PC-9 (cell line): ENCODE measurements around the gene TRMT112. TPM values are rescaled to one million over a fixed set of nuclear protein-coding genes. Genes with fewer than 3 reads are reported as not detected.

Experiments used
- BruUV-seq: library from RNA; stranded (reverse); fragments of 400-500 nt; replicated peaks from 2 replicates; lab custom pipeline; 2021; lab: Mats Ljungman, UMichigan
- CTCF ChIA-PET: fragments of 300-600 bp; sonication (Branson Sonifier 250); formaldehyde crosslinking; loops from one replicate; lab custom pipeline; 2022; ENCODE audit warnings: antibody characterized with exemption; lab: Charles Lee
- POLR2A ChIA-PET: fragments of 300-600 bp; sonication (Branson Sonifier 250); formaldehyde crosslinking; loops from one replicate; lab custom pipeline; 2022; ENCODE audit warnings: antibody characterized with exemption; ENCODE audit not compliant: unreplicated experiment; lab: Charles Lee
- DNase-seq, 2 experiments: peaks; one replicate each; pipeline versions ENCODE4 v3.0.0 to v3.0.0-alpha.2; 2015 to 2022; ENCODE audit warnings: mixed read lengths in 1 of 2
- H2AFZ ChIP-seq: fragments of 200-600 bp; sonication (generic); 2 replicates; pipeline ENCODE4 v1.8.1; 2017; ENCODE audit warnings: antibody characterized with exemption
- H3F3A ChIP-seq: fragments of 200-600 bp; sonication (generic); 2 replicates; pipeline ENCODE4 v1.8.1; 2017; ENCODE audit warnings: antibody characterized with exemption, mild to moderate bottlenecking, low read depth; ENCODE audit not compliant: insufficient read depth
- H3K27ac ChIP-seq: fragments of 200-600 bp; sonication (generic); 2 replicates; pipeline ENCODE4 v1.6.1; 2016; ENCODE audit warnings: mixed run types
- H3K27me3 ChIP-seq: fragments of 200-600 bp; sonication (generic); 2 replicates; pipeline ENCODE4 v1.6.1; 2016; ENCODE audit warnings: low read depth, mixed run types; ENCODE audit not compliant: insufficient read depth
- H3K36me3 ChIP-seq: fragments of 200-600 bp; sonication (generic); 2 replicates; pipeline ENCODE4 v1.6.1; 2016; ENCODE audit warnings: low read depth, mixed run types
- H3K4me1 ChIP-seq: fragments of 200-600 bp; sonication (generic); replicated peaks from 2 replicates; pipeline ENCODE4 v1.6.1; 2016; ENCODE audit warnings: mixed run types; ENCODE audit not compliant: insufficient read depth
- H3K4me2 ChIP-seq: fragments of 200-600 bp; sonication (generic); 2 replicates; pipeline ENCODE4 v1.6.1; 2017; ENCODE audit warnings: mixed run types
- H3K4me3 ChIP-seq: fragments of 200-600 bp; sonication (generic); 2 replicates; pipeline ENCODE4 v1.6.1; 2016; ENCODE audit warnings: mixed run types
- H3K79me2 ChIP-seq: fragments of 200-600 bp; sonication (generic); 2 replicates; pipeline ENCODE4 v1.6.1; 2017; ENCODE audit warnings: low read depth, mixed run types
- H3K9me2 ChIP-seq: fragments of 200-600 bp; sonication (generic); 2 replicates; pipeline ENCODE4 v1.8.1; 2017; ENCODE audit warnings: mild to moderate bottlenecking; ENCODE audit not compliant: insufficient read depth
- H3K9me3 ChIP-seq: fragments of 200-600 bp; sonication (generic); 2 replicates; pipeline ENCODE4 v1.8.1; 2016; ENCODE audit warnings: low read depth; ENCODE audit not compliant: insufficient read depth
- H4K20me1 ChIP-seq: fragments of 200-600 bp; sonication (generic); 2 replicates; pipeline ENCODE4 v1.8.1; 2017; ENCODE audit not compliant: insufficient read depth
- CTCF ChIP-seq: fragments of 200-600 bp; sonication (generic); conservative IDR thresholded peaks from 2 replicates; pipeline ENCODE4 v1.6.1; 2017; ENCODE audit warnings: mixed run types, antibody characterized with exemption, mild to moderate bottlenecking, moderate library complexity
- EZH2 ChIP-seq: fragments of 200-600 bp; sonication (generic); IDR thresholded peaks from 2 replicates; pipeline ENCODE4 v1.8.0; 2017; ENCODE audit warnings: antibody characterized with exemption, low read depth
- intact Hi-C: fragments of 100-400 bp; cut with micrococcal nuclease; formaldehyde crosslinking; loops from one replicate; pipeline ENCODE4 v1.10.0; 2022; ENCODE audit not compliant: unreplicated experiment
- total RNA-seq: library from RNA; stranded (reverse); gene quantifications from 2 replicates; pipeline ENCODE4 v1.2.3, GENCODE V29; 2021

TRMT112 gene
- total RNA-seq, 1 experiment from 2014 or later: 275 TPM

GRCh38 chr11:64287676-64288352 is 29.5 kb downstream of the TRMT112 start:
- ChIA-PET CTCF (no interaction called here), POLR2A (no interaction called here)
- TF ChIP-seq CTCF: no peak
- no peak for TF ChIP-seq EZH2
- Histone ChIP-seq H3K4me2 (no peak overlapping the region), H3K4me1 (peaks cover 22% of the 10 kb centered on the region), H3K9me2 (no peaks in the 10 kb centered on the region), H3F3A (peaks cover 17% of the 10 kb centered on the region; the same call in 1 of the 2 replicates), H3K27ac (no peak overlapping the region), H3K79me2 (peaks cover 15% of the 10 kb centered on the region; the same call in 1 of the 2 replicates), H4K20me1 (no peaks in the 10 kb centered on the region), H2AFZ (no peak overlapping the region), H3K27me3 (no peaks in the 10 kb centered on the region), H3K36me3 (no peaks in the 10 kb centered on the region), H3K4me3 (no peak overlapping the region), H3K9me3 (no peaks in the 10 kb centered on the region)
- DNase-seq: peak in 1 of 2 experiments; percentile 15
- no TSS peak for BruUV-seq
- intact Hi-C loops: no loop called here

- peak overlapping the region; percentile 67; the same call in 1 of the 2 replicates for H3K4me3 ChIP-seq
These were observed 30.6 kb downstream of the TRMT112 start for GRCh38 chr11:64286801-64287159.

More at GRCh38 chr11:64286801-64287159, 30.6 kb downstream of the TRMT112 start:
- H3K27me3 ChIP-seq: no peaks in the 10 kb centered on the region
- peaks cover 15% of the 10 kb centered on the region; the same call in 1 of the 2 replicates for H3K79me2 ChIP-seq
- peak overlapping the region; percentile 82 for H3K4me2 ChIP-seq
- H4K20me1 ChIP-seq: no peaks in the 10 kb centered on the region
- H3F3A ChIP-seq: peaks cover 17% of the 10 kb centered on the region; the same call in 1 of the 2 replicates
- intact Hi-C loops: no loop called here
- no peak for DNase-seq
- BruUV-seq: no TSS peak
- POLR2A ChIA-PET: interaction anchor here (1.0 kb wide), 1 partner anchor 15 kb away, joined by 3 read pairs; no protein-coding TSS in a partner anchor
- no peak for TF ChIP-seq CTCF
- no peak for TF ChIP-seq EZH2
- no peaks in the 10 kb centered on the region for H3K36me3 ChIP-seq
- CTCF ChIA-PET: interaction anchor here (0.6 kb wide), 1 partner anchor 34 kb away, joined by 5 read pairs; no protein-coding TSS in a partner anchor
- H2AFZ ChIP-seq: no peak overlapping the region
- no peak overlapping the region for H3K27ac ChIP-seq
- H3K4me1 ChIP-seq: peaks cover 22% of the 10 kb centered on the region
- H3K9me2 ChIP-seq: no peaks in the 10 kb centered on the region
- H3K9me3 ChIP-seq: no peaks in the 10 kb centered on the region
